ENCODE data around the gene CPVL.

Gene CPVL

GRCh38 chr7:28957064-28957750, 189.1 kb downstream of the CPVL start:
- H3K4ac ChIP-seq (ENCODE audit: low read depth, low read length) = no peak overlapping the region
- DNase-seq = peak; percentile 65
- no peak overlapping the region for H2BK15ac ChIP-seq (replicated peaks; ENCODE audit: low read depth)
- peak overlapping the region; percentile 82 for H3K56ac ChIP-seq (ENCODE audit: low read length)
- no peak overlapping the region for H3K27ac ChIP-seq (ENCODE audit: low read depth, low read length)
- no peaks in the 10 kb centered on the region for H3K36me3 ChIP-seq (ENCODE audit: control insufficient read depth, insufficient read depth, low read length)
- no peaks in the 10 kb centered on the region for H3K79me1 ChIP-seq (ENCODE audit: low read length)
- H4K5ac ChIP-seq (ENCODE audit: low read length) = no peak overlapping the region
- H4K8ac ChIP-seq (ENCODE audit: low read depth, low read length) = no peak overlapping the region
- no CpG with 5 or more reads among the region's 59 CpGs for WGBS (ENCODE audit: extremely low coverage, insufficient coverage, low lambda C conversion rate)
- peaks cover 1% of the 10 kb centered on the region for H3K4me1 ChIP-seq (ENCODE audit: control insufficient read depth, low read depth, low read length)
- peak overlapping the region; percentile 89 for H3K4me2 ChIP-seq (ENCODE audit: low read length)
- no peak overlapping the region for H2BK120ac ChIP-seq (ENCODE audit: low read depth, low read length)
- no peak overlapping the region for H2BK5ac ChIP-seq (ENCODE audit: low read length)
- H3K23ac ChIP-seq (ENCODE audit: low read length) = peak overlapping the region; percentile 45
- peak overlapping the region; percentile 26 for H3K9ac ChIP-seq (ENCODE audit: low read length)
- no peak overlapping the region for H3K4me3 ChIP-seq (ENCODE audit: low read length)
- no peak overlapping the region for H3K18ac ChIP-seq (ENCODE audit: low read length)
- H2AK5ac ChIP-seq (ENCODE audit: low read length) = no peak overlapping the region
- peaks cover 8% of the 10 kb centered on the region for H3K27me3 ChIP-seq (ENCODE audit: insufficient read depth, low read length, poor library complexity)
- H3K79me2 ChIP-seq (ENCODE audit: control insufficient read depth, insufficient read depth, low read length) = no peaks in the 10 kb centered on the region

GRCh38 chr7:28956608-28957063, 189.7 kb downstream of the CPVL start:
- Histone ChIP-seq H3K23ac (ENCODE audit: low read length) (no peak overlapping the region), H3K4ac (ENCODE audit: low read depth, low read length) (no peak overlapping the region), H3K9ac (ENCODE audit: low read length) (peak overlapping the region; percentile 49), H4K5ac (ENCODE audit: low read length) (no peak overlapping the region), H2AK5ac (ENCODE audit: low read length) (no peak overlapping the region), H3K18ac (ENCODE audit: low read length) (no peak overlapping the region), H3K4me3 (ENCODE audit: low read length) (no peak overlapping the region), H2BK5ac (ENCODE audit: low read length) (no peak overlapping the region), H4K8ac (ENCODE audit: low read depth, low read length) (no peak overlapping the region), H2BK15ac (replicated peaks; ENCODE audit: low read depth) (no peak overlapping the region), H3K4me2 (ENCODE audit: low read length) (peak overlapping the region; percentile 89), H3K79me2 (ENCODE audit: control insufficient read depth, insufficient read depth, low read length) (no peaks in the 10 kb centered on the region), H3K27me3 (ENCODE audit: insufficient read depth, low read length, poor library complexity) (peaks cover 8% of the 10 kb centered on the region), H3K56ac (ENCODE audit: low read length) (peak overlapping the region; percentile 78), H3K79me1 (ENCODE audit: low read length) (no peaks in the 10 kb centered on the region), H2BK120ac (ENCODE audit: low read depth, low read length) (no peak overlapping the region), H3K27ac (ENCODE audit: low read depth, low read length) (no peak overlapping the region), H3K36me3 (ENCODE audit: control insufficient read depth, insufficient read depth, low read length) (no peaks in the 10 kb centered on the region), H3K4me1 (ENCODE audit: control insufficient read depth, low read depth, low read length) (peaks cover 1% of the 10 kb centered on the region)
- WGBS (ENCODE audit: extremely low coverage, insufficient coverage, low lambda C conversion rate) = no CpG with 5 or more reads among the region's 39 CpGs
- peak; percentile 94 for DNase-seq

- DNase-seq = peak; percentile 87
- H3K56ac ChIP-seq (ENCODE audit: low read length) = peak overlapping the region; percentile 78
- no peaks in the 10 kb centered on the region for H3K79me2 ChIP-seq (ENCODE audit: control insufficient read depth, insufficient read depth, low read length)
- no peak overlapping the region for H4K5ac ChIP-seq (ENCODE audit: low read length)
- no peak overlapping the region for H2BK5ac ChIP-seq (ENCODE audit: low read length)
- peak overlapping the region; percentile 49 for H3K9ac ChIP-seq (ENCODE audit: low read length)
- peaks cover 1% of the 10 kb centered on the region for H3K4me1 ChIP-seq (ENCODE audit: control insufficient read depth, low read depth, low read length)
- no peaks in the 10 kb centered on the region for H3K36me3 ChIP-seq (ENCODE audit: control insufficient read depth, insufficient read depth, low read length)
- no peak overlapping the region for H3K18ac ChIP-seq (ENCODE audit: low read length)
- H3K27ac ChIP-seq (ENCODE audit: low read depth, low read length) = no peak overlapping the region
- no peak overlapping the region for H3K23ac ChIP-seq (ENCODE audit: low read length)
- peaks cover 8% of the 10 kb centered on the region for H3K27me3 ChIP-seq (ENCODE audit: insufficient read depth, low read length, poor library complexity)
- H4K8ac ChIP-seq (ENCODE audit: low read depth, low read length) = no peak overlapping the region
- H3K79me1 ChIP-seq (ENCODE audit: low read length) = no peaks in the 10 kb centered on the region
- peak overlapping the region; percentile 20 for H3K4me3 ChIP-seq (ENCODE audit: low read length)
- no peak overlapping the region for H2BK120ac ChIP-seq (ENCODE audit: low read depth, low read length)
- H2BK15ac ChIP-seq (replicated peaks; ENCODE audit: low read depth) = no peak overlapping the region
- peak overlapping the region; percentile 89 for H3K4me2 ChIP-seq (ENCODE audit: low read length)
- WGBS (ENCODE audit: extremely low coverage, insufficient coverage, low lambda C conversion rate) = no CpG with 5 or more reads among the region's 104 CpGs
- no peak overlapping the region for H3K4ac ChIP-seq (ENCODE audit: low read depth, low read length)
- H2AK5ac ChIP-seq (ENCODE audit: low read length) = no peak overlapping the region
These were observed 190.4 kb downstream of the CPVL start for GRCh38 chr7:28955718-28956607.

- no peak overlapping the region for H4K5ac ChIP-seq (ENCODE audit: low read length)
- peaks cover 8% of the 10 kb centered on the region for H3K27me3 ChIP-seq (ENCODE audit: insufficient read depth, low read length, poor library complexity)
- no peak overlapping the region for H3K18ac ChIP-seq (ENCODE audit: low read length)
- H3K4me1 ChIP-seq (ENCODE audit: control insufficient read depth, low read depth, low read length) = peaks cover 1% of the 10 kb centered on the region
- H3K4me2 ChIP-seq (ENCODE audit: low read length) = peak overlapping the region; percentile 89
- WGBS (ENCODE audit: extremely low coverage, insufficient coverage, low lambda C conversion rate) = no CpG with 5 or more reads among the region's 22 CpGs
- H3K79me2 ChIP-seq (ENCODE audit: control insufficient read depth, insufficient read depth, low read length) = no peaks in the 10 kb centered on the region
- H2BK5ac ChIP-seq (ENCODE audit: low read length) = no peak overlapping the region
- H3K4me3 ChIP-seq (ENCODE audit: low read length) = no peak overlapping the region
- H3K56ac ChIP-seq (ENCODE audit: low read length) = peak overlapping the region; percentile 72
- no peak overlapping the region for H3K27ac ChIP-seq (ENCODE audit: low read depth, low read length)
- no peak overlapping the region for H4K8ac ChIP-seq (ENCODE audit: low read depth, low read length)
- DNase-seq = no peak
- H2AK5ac ChIP-seq (ENCODE audit: low read length) = no peak overlapping the region
- H3K36me3 ChIP-seq (ENCODE audit: control insufficient read depth, insufficient read depth, low read length) = no peaks in the 10 kb centered on the region
- H3K23ac ChIP-seq (ENCODE audit: low read length) = no peak overlapping the region
- no peak overlapping the region for H2BK120ac ChIP-seq (ENCODE audit: low read depth, low read length)
- H3K4ac ChIP-seq (ENCODE audit: low read depth, low read length) = no peak overlapping the region
- no peaks in the 10 kb centered on the region for H3K79me1 ChIP-seq (ENCODE audit: low read length)
- peak overlapping the region; percentile 18 for H3K9ac ChIP-seq (ENCODE audit: low read length)
- H2BK15ac ChIP-seq (replicated peaks; ENCODE audit: low read depth) = no peak overlapping the region
These were observed 191.0 kb downstream of the CPVL start for GRCh38 chr7:28955356-28955717.

GRCh38 chr7:28954946-28955345, 191.4 kb downstream of the CPVL start:
- Histone ChIP-seq H3K4me1 (ENCODE audit: control insufficient read depth, low read depth, low read length) (peaks cover 1% of the 10 kb centered on the region), H3K18ac (ENCODE audit: low read length) (no peak overlapping the region), H3K56ac (ENCODE audit: low read length) (no peak overlapping the region), H3K4ac (ENCODE audit: low read depth, low read length) (no peak overlapping the region), H2BK120ac (ENCODE audit: low read depth, low read length) (no peak overlapping the region), H3K4me3 (ENCODE audit: low read length) (no peak overlapping the region), H3K36me3 (ENCODE audit: control insufficient read depth, insufficient read depth, low read length) (no peaks in the 10 kb centered on the region), H3K79me1 (ENCODE audit: low read length) (no peaks in the 10 kb centered on the region), H3K23ac (ENCODE audit: low read length) (no peak overlapping the region), H2BK15ac (replicated peaks; ENCODE audit: low read depth) (no peak overlapping the region), H2BK5ac (ENCODE audit: low read length) (no peak overlapping the region), H4K5ac (ENCODE audit: low read length) (no peak overlapping the region), H3K27me3 (ENCODE audit: insufficient read depth, low read length, poor library complexity) (peaks cover 8% of the 10 kb centered on the region), H3K4me2 (ENCODE audit: low read length) (no peak overlapping the region), H3K9ac (ENCODE audit: low read length) (no peak overlapping the region), H2AK5ac (ENCODE audit: low read length) (no peak overlapping the region), H4K8ac (ENCODE audit: low read depth, low read length) (no peak overlapping the region), H3K27ac (ENCODE audit: low read depth, low read length) (no peak overlapping the region), H3K79me2 (ENCODE audit: control insufficient read depth, insufficient read depth, low read length) (no peaks in the 10 kb centered on the region)
- DNase-seq = no peak
- no CpG with 5 or more reads among the region's 5 CpGs for WGBS (ENCODE audit: extremely low coverage, insufficient coverage, low lambda C conversion rate)

Data from mesendoderm (in vitro differentiated cells).